ENCODE data around the gene SYT12. TPM values are rescaled to one million over a fixed set of nuclear protein-coding genes. Genes with fewer than 3 reads are reported as not detected.

SYT12 gene, protein sequence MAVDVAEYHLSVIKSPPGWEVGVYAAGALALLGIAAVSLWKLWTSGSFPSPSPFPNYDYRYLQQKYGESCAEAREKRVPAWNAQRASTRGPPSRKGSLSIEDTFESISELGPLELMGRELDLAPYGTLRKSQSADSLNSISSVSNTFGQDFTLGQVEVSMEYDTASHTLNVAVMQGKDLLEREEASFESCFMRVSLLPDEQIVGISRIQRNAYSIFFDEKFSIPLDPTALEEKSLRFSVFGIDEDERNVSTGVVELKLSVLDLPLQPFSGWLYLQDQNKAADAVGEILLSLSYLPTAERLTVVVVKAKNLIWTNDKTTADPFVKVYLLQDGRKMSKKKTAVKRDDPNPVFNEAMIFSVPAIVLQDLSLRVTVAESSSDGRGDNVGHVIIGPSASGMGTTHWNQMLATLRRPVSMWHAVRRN
- total RNA-seq (2014; rRNA removed; shearing (Covaris generic)), result 2.3 and 2.8 TPM in 2 replicates

DNA sequence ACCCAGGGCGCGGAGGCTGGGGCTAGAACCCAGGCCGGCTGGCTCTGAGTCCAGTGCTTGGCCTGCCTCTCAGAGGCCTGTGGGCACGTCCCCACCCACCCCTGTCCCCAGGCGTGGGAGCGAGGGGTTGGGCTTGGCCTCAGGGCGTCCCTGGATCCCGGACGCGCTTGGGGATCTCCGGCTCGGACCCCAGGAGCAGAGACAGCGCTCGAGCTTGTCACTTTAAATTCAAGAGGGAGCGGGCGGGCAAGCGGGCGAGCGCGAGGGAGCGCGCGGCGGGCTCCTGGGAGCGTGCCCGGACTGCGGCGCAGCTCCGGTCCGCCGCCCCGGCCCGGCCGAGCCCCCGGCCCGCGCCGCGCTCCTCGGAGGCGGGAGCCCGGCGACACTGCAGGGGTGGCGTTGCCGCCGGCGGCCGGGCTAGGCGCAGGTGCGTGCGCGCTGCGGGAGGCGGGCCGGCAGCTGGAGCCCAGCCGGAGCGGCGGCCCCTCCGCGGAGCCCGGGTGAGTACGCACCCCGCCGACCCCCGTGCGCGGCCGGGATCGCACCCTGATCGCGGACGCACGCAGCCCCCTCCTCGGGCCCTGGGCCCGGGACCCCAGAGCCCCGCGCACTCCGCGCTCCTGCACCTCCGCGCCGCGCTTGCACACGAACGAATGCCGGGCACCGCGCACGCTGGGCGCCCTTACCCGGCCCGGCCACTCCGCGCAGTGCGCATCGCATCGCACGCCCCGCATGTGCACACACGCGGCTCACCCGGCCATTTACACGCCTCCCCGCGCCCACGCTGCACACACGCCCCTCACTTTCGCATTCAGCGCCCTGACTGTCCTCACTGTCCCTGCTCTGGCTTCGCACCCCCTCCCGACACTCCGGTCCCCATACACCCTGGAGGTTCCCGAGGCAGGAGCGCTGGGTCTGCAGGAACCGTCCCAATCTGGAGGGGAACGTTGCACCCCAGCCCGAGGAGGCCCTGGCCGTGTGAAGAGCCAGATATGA, at the start of gene SYT12:
Gene SYT12, plus strand, starts transcription at position 174 of the 996 bp plus-strand sequence. CDS start 7,011 bp downstream, outside the sequence.
- Histone ChIP-seq H3K4me3 (ENCODE audit: insufficient read depth, low read depth, low read length) (peak within 1 kb of the TSS; percentile 42), H3K27me3 (ENCODE audit: control insufficient read depth, insufficient read depth, low read length) (peaks cover 29% of the 10 kb centered on the region), H3K36me3 (replicated peaks; ENCODE audit: control insufficient read depth, insufficient read depth, low read length) (no peaks in the 10 kb centered on the region)
- DNase-seq, result peak; percentile 91

DNA sequence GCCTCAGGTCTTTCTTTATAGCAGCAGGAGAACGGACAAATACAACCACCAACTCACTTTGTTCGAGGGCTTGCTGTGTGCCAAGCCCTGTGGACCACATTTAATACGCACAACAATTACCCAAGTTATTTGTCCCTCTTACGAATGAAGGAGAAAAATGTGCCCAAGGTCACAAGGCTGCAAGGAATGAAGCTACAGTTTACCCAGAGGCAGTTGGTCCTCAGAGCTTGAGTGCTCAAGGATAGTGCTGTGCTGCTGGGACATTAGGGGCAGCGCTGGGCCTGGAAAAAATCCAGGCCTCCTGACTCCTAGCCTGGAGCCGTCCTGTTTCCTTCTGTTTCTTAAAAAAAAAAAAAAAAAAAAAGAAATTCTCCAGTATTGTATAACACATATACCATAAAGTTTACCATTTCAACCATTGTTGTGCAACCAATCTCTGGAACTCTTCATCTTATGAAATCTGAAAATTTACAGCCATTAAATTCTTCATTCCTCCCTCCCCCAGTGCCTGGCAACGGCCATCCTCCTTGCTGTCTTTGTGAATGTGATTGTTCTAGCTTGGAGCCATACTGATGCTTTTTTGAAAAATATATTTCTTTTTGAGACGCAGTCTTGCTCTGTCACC, 48.9 kb upstream of the SYT12 start:
- H3K36me3 ChIP-seq (replicated peaks; ENCODE audit: control insufficient read depth, insufficient read depth, low read length), result no peaks in the 10 kb centered on the region
- no peak overlapping the region for H3K4me3 ChIP-seq (ENCODE audit: insufficient read depth, low read depth, low read length)
- no peak for DNase-seq
- H3K27me3 ChIP-seq (ENCODE audit: control insufficient read depth, insufficient read depth, low read length), result no peaks in the 10 kb centered on the region

DNA sequence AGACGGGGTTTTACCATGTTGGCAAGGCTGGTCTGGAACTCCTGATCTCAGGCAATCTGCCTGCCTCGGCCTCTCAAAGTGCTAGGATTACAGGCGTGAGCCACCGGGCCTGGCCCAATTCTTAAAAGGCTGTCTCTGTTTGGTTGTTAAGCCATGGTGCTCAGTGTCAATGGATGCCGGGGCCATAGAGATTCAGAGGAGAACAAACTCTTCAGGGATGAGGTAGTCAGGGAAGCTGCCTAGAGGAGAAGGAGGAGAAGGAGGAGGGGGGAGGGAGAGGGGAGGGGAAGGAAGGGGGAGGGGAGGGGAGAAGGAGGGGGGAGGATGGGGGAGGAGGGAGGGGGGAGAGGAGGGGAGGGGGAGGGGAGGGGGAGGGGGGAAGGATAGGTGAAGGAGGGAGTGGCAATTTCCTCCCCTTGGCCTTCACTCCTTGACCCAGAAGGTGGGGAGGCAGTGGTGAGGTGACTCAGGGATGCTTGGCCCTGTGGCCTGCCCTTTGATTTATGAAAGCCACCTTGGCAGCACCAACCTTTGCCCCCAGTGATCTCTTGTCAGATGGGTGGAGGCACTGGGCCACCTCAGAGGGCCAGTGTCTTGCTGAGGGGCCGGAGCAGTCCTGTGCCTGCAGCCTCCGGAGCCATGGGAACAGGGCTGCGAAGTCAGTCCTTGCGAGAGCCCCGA, 48.1 kb upstream of the SYT12 start, which contains the start of gene C11orf86:
Gene C11orf86, plus strand, starts transcription at position 581 of the 681 bp plus-strand sequence. Its CDS starts 59 bp downstream, at position 640.
- Histone ChIP-seq H3K36me3 (replicated peaks; ENCODE audit: control insufficient read depth, insufficient read depth, low read length) (no peaks in the 10 kb centered on the region), H3K4me3 (ENCODE audit: insufficient read depth, low read depth, low read length) (no peak within 1 kb of the TSS), H3K27me3 (ENCODE audit: control insufficient read depth, insufficient read depth, low read length) (no peaks in the 10 kb centered on the region)
- DNase-seq, result peak; percentile 74

DNA sequence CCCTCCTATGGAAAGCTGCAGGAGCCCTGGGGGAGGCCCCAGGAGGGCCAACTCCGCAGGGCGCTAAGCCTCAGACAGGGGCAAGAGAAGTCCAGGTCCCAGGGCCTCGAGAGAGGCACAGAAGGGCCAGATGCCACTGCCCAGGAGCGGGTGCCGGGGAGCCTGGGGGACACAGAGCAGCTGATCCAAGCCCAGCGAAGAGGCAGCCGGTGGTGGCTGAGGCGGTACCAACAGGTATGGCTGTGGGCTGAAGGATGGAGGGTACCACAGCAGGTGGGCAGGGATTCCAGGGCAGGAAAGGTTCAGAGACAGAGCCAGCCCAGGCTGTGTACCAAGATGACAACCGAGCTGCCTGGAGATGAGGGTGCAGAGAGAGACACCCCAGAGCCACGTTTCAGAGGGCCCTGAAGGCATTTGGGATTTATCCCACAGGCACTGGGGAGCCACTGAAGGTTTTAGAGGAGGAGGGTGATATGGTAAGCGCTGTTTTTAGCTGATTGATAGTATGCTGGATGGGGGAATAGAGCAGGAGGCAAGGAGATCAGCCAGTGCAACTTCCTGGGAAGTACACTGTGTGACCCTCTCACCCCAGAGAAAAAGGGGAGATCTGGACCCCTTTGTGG, 47.4 kb upstream of the SYT12 start:
- peak; percentile 65 for DNase-seq
- Histone ChIP-seq H3K27me3 (ENCODE audit: control insufficient read depth, insufficient read depth, low read length) (no peaks in the 10 kb centered on the region), H3K4me3 (ENCODE audit: insufficient read depth, low read depth, low read length) (no peak overlapping the region), H3K36me3 (replicated peaks; ENCODE audit: control insufficient read depth, insufficient read depth, low read length) (no peaks in the 10 kb centered on the region)

DNA sequence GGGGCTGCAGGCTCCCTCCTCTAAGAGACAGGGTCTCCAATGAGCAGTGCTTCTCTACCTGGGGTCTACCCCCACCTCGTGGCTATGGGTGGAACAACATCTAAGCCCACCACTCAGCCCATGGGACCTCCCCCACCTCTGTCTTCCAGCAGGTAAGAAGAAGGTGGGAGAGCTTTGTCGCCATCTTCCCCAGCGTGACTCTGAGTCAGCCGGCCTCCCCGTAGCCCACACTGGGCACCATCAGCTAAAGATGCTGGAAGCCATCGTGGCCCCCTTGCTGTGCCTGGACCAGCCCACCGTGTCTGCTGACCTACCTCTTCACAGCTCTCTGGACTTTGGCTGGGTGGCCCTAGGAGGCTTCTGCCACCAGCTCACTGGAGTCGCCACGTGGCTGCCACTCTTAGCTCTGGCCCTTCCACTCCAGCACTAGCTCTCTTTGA, 46.9 kb upstream of the SYT12 start:
- Histone ChIP-seq H3K27me3 (ENCODE audit: control insufficient read depth, insufficient read depth, low read length) (no peaks in the 10 kb centered on the region), H3K36me3 (replicated peaks; ENCODE audit: control insufficient read depth, insufficient read depth, low read length) (no peaks in the 10 kb centered on the region), H3K4me3 (ENCODE audit: insufficient read depth, low read depth, low read length) (no peak overlapping the region)
- DNase-seq, result peak; percentile 94

DNA sequence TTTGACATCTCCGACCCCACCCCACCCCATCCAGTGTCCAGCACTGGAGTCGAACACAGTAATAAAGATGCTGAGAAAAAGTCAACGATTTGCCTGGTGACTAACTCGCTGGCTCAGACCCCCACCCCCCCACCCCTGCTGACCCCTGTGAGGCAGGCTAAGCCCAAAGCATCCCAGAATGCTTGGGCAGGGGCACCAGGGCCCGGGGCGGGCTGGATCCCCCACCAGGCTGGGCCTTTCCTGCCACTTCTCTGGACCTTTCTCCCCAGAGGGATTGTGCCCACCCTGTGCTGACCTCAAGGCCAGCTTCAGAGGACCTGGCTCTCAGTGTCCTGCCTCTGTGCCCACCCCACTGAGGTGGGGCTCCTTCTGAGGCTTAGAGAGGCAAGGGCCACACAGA, 46.0 kb upstream of the SYT12 start:
- Histone ChIP-seq H3K36me3 (replicated peaks; ENCODE audit: control insufficient read depth, insufficient read depth, low read length) (no peaks in the 10 kb centered on the region), H3K27me3 (ENCODE audit: control insufficient read depth, insufficient read depth, low read length) (no peaks in the 10 kb centered on the region)
- no peak for DNase-seq

DNA sequence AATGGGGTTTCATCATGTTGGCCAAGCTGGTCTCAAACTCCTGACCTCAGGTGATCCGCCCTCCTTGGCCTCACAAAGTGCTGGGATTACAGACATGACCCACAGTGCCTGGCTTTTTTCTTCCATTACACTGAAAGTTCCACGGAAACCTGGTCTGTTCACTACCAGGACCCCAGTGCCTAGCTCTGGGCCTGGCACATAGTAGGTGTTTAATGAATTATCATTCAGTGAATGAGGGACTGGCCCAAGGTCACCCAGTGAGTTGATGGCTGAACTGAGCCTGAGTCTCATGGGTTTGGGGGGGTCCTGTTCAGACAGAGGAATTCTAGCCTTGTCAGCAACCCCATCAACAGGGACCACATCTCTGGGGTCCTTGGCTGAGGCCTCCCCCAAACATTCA, 44.7 kb upstream of the SYT12 start:
- Histone ChIP-seq H3K36me3 (replicated peaks; ENCODE audit: control insufficient read depth, insufficient read depth, low read length) (no peaks in the 10 kb centered on the region), H3K27me3 (ENCODE audit: control insufficient read depth, insufficient read depth, low read length) (no peaks in the 10 kb centered on the region), H3K4me3 (ENCODE audit: insufficient read depth, low read depth, low read length) (no peak overlapping the region)
- no peak for DNase-seq

More for the DNA sequence above, 46.0 kb upstream of the SYT12 start:
- no peak overlapping the region for H3K4me3 ChIP-seq (ENCODE audit: insufficient read depth, low read depth, low read length)

DNA sequence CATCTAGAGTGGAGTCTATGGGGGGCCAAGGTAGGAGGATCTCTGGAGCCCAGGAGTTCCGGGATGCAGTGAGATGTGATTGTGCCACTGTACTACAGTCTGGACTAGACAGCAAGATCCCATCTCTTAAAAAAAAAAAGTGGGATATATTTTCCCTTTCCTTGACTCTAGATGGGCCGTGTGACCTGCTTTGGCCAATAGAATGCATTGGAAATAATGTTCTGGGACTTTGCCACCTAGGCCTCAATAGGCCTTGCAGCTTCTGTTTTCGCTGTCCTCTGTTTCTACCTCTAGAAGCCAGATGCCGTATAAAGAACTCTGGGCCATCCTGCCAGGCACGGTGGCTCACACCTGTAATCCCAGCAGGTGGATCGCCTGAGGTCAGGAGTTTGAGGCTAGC, 44.2 kb upstream of the SYT12 start:
- DNase-seq, result no peak
- no peaks in the 10 kb centered on the region for H3K27me3 ChIP-seq (ENCODE audit: control insufficient read depth, insufficient read depth, low read length)
- H3K36me3 ChIP-seq (replicated peaks; ENCODE audit: control insufficient read depth, insufficient read depth, low read length), result no peaks in the 10 kb centered on the region
- H3K4me3 ChIP-seq (ENCODE audit: insufficient read depth, low read depth, low read length), result no peak overlapping the region

DNA sequence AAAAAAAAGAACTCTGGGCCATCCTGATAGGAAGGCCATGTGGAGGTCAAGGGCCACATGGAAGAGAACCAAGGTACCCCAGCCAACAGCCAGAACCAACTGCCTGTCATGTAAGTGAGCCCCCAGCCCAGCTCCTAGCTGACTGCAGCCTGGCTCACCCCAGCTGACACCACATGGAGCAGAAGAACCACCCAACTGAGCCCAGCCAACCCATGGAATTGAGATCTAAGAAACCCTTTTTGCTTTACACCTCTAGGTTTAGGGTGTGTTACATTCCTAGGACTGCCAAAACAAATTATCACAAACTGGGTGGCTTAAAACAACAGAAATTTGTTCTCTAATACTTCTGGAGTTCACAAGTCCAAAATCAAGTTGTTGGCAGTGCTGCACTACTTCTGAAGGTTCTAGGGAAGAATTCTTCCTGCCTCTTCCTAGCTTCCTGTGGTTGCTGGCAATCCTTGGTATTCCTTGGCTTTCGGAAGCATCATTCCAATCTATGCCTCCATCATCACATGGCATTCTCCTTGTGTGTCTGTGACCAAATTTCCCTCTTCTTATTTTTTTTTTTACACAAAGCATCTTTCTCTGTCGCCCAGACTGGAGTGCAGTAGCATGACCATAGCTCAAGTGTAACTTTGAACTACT, 43.5 kb upstream of the SYT12 start:
- Histone ChIP-seq H3K4me3 (ENCODE audit: insufficient read depth, low read depth, low read length) (no peak overlapping the region), H3K27me3 (ENCODE audit: control insufficient read depth, insufficient read depth, low read length) (no peaks in the 10 kb centered on the region)
- no peak for DNase-seq

DNA sequence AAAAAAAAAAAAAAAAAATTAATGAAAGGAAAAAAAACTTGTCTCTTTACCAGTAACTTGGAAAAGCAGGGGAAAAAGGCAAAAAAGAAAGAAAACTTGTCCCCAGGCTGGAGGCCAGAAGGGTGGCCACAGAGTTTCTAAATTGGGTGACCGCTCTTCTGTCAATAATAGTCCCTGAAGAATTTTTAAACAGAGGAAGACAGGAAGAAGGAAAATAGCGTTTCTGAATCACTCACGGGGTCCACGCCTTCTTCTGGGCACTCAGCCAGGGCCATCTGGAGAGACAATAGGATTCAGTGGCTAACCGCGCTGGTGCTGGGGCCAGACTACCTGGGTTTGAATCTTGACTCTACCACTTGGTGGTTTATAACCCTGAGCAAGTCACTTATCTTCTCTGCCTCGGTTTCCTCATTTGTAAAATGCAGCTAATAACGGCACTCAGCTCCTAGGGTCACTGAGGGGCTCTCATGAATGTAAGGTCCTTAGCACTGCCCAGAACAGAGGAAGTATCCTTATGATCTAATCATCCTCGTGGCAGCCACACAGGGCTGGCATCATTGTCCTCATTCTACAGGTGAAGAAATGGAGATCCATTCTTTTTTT, 40.9 kb upstream of the SYT12 start:
- DNase-seq, result no peak
- H3K27me3 ChIP-seq (ENCODE audit: control insufficient read depth, insufficient read depth, low read length), result no peaks in the 10 kb centered on the region
- no peaks in the 10 kb centered on the region for H3K36me3 ChIP-seq (replicated peaks; ENCODE audit: control insufficient read depth, insufficient read depth, low read length)
- H3K4me3 ChIP-seq (ENCODE audit: insufficient read depth, low read depth, low read length), result no peak overlapping the region

More for the DNA sequence above, 43.5 kb upstream of the SYT12 start:
- H3K36me3 ChIP-seq (replicated peaks; ENCODE audit: control insufficient read depth, insufficient read depth, low read length), result no peaks in the 10 kb centered on the region

DNA sequence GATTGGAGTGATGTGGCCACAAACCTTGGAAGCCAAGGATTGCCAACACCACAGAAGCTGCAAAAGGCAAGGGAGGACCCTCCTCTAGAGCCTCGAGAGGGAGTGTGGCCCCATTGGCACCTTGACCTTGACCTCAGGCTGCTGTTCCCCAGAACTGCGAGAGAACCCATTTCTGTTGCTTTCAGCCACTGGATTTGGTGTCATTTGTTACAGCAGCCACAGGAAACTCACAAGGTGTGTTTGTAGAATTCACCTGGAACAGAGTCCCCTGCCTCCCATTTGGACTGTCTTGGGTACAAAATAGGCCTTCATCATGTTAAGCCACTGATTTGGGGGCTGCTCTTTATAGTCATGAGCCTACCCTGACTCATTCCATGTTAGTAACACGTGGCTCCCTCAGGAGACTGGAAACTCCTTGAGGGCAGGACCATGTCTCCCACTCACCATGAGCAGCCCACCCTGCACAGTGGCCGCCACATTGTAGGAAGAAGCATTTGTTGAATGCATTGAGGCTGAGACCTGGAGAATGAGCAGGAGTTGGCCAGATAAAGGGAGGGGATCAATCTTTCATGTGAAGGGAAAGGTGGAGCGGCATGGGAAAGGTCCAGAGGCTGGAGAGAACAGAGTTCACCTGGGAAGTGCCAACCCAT, 39.5 kb upstream of the SYT12 start:
- Histone ChIP-seq H3K4me3 (ENCODE audit: insufficient read depth, low read depth, low read length) (no peak overlapping the region), H3K27me3 (ENCODE audit: control insufficient read depth, insufficient read depth, low read length) (no peaks in the 10 kb centered on the region)

DNA sequence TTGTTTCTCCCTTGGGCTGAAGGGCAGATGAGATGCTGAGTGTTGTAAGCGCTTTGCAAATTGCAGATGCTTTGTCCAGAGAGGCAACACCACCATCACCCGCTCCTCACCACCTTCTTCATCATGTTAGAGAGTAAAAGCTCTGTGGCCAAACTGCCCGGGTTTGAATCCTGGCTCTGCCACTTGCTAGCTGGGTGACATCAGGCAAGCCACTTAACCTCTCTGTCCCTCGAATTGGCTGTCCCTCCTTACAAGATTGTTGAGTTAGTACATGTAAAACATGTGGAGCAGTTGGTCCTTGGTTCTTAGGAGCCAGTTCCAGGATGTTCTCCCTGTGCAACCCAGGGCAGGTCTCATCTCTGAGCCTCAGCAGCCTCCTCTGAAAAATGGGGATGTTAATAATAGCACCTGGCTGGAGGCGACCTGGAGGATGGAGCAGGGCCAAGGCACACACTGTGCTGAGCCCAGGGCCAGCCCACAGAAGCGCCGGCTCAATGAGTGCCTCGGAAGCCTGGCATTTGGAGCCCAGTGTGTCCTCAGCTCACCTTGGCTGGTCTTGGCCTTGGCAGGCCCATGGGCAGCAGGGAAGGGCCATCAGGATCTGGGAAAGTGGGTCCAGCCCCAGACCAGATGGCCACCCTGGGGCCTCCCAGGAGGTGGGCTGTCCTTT, 37.3 kb upstream of the SYT12 start:
- no peaks in the 10 kb centered on the region for H3K27me3 ChIP-seq (ENCODE audit: control insufficient read depth, insufficient read depth, low read length)
- H3K36me3 ChIP-seq (replicated peaks; ENCODE audit: control insufficient read depth, insufficient read depth, low read length), result no peaks in the 10 kb centered on the region
- peak; percentile 35 for DNase-seq
- H3K4me3 ChIP-seq (ENCODE audit: insufficient read depth, low read depth, low read length), result no peak overlapping the region

More for the DNA sequence above, 39.5 kb upstream of the SYT12 start:
- H3K36me3 ChIP-seq (replicated peaks; ENCODE audit: control insufficient read depth, insufficient read depth, low read length), result no peaks in the 10 kb centered on the region
- DNase-seq, result no peak
